Prostate gland (tissue), 2 donors: ENCODE results near the gene P2RY12.

Experiments
- POLR2A ChIP-seq: fragments of 450-650 bp; IDR thresholded peaks from one replicate; pipeline ENCODE4 v1.6.1; 2016; ENCODE audit warnings: antibody characterized with exemption, mild to moderate bottlenecking
- TF ChIP-seq, protein P1 (sequence below), 4 experiments: fragments of 200-600 bp in 2 of 4; fragments of 450-650 bp in 2 of 4; sonication (generic) in 2 of 4; IDR thresholded peaks; 1 replicate in 3 of 4; 2 replicates in 1 of 4; pipeline ENCODE4 v1.5.1; 2016 to 2019; ENCODE audit warnings: antibody characterized with exemption in 4 of 4, mild to moderate bottlenecking in 2 of 4, moderate library complexity in 2 of 4

DNA sequence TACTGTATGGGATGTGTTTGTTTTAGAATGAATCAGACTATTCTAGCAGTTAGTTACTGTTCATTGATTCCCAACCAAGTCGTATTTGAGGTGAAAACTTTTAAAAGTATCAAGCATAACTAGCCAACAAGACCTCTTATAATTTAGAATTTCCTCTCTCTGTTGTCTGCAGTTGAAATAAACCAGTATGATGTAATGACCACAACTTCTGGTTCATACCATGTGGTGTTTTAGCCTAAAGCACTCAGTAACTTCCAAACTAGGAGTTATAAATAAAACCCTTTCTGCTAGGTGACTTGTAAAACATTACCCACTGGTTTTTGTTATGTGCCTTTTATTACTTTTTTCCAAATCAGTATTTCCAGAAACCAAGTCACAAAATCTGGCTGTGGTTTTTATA lies 19.8 kb upstream of the P2RY12 start:
- TF ChIP-seq, protein P1, sequence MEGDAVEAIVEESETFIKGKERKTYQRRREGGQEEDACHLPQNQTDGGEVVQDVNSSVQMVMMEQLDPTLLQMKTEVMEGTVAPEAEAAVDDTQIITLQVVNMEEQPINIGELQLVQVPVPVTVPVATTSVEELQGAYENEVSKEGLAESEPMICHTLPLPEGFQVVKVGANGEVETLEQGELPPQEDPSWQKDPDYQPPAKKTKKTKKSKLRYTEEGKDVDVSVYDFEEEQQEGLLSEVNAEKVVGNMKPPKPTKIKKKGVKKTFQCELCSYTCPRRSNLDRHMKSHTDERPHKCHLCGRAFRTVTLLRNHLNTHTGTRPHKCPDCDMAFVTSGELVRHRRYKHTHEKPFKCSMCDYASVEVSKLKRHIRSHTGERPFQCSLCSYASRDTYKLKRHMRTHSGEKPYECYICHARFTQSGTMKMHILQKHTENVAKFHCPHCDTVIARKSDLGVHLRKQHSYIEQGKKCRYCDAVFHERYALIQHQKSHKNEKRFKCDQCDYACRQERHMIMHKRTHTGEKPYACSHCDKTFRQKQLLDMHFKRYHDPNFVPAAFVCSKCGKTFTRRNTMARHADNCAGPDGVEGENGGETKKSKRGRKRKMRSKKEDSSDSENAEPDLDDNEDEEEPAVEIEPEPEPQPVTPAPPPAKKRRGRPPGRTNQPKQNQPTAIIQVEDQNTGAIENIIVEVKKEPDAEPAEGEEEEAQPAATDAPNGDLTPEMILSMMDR (IDR thresholded peaks at IDR 0.05) = no peak
- no peak for TF ChIP-seq POLR2A
